ENCODE data around the gene COA8.

DNA sequence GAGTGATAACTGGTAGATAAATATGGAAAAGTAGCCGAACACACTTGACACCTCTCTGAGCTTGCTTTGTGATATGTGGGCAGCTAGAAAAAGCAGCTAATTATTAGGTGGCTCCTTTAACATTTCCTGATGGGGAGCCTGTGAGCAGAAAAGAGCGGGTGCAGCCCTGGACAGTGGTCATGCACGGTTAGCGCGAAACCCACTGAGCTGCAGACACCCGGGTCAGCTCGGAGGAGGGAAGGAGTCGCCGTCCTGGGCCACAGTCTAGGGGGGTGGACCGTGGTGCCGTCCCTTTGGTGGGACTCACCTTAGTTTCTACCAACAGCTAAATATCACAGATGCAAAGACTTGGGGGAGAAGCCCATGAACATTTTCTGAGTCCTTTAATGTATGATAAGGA, 6.6 kb downstream of the COA8 start:
- TF ChIP-seq POLR2A (IDR thresholded peaks at IDR 0.05), result no peak
- TF ChIP-seq, protein P1, sequence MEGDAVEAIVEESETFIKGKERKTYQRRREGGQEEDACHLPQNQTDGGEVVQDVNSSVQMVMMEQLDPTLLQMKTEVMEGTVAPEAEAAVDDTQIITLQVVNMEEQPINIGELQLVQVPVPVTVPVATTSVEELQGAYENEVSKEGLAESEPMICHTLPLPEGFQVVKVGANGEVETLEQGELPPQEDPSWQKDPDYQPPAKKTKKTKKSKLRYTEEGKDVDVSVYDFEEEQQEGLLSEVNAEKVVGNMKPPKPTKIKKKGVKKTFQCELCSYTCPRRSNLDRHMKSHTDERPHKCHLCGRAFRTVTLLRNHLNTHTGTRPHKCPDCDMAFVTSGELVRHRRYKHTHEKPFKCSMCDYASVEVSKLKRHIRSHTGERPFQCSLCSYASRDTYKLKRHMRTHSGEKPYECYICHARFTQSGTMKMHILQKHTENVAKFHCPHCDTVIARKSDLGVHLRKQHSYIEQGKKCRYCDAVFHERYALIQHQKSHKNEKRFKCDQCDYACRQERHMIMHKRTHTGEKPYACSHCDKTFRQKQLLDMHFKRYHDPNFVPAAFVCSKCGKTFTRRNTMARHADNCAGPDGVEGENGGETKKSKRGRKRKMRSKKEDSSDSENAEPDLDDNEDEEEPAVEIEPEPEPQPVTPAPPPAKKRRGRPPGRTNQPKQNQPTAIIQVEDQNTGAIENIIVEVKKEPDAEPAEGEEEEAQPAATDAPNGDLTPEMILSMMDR (IDR thresholded peaks at IDR 0.05), result no peak

All from heart left ventricle (tissue), 13 donors.